ENCODE measurements around the gene FBXL19.

Gene FBXL19

GRCh38 chr16:30967795-30968194 lies 44.4 kb downstream of the FBXL19 start:
- DNase-seq: no peak

- no peak for DNase-seq
Observed at GRCh38 chr16:30969246-30969842, 46.0 kb downstream of the FBXL19 start.

- DNase-seq: no peak
Observed at GRCh38 chr16:30971298-30971697, 47.9 kb downstream of the FBXL19 start.

- no peak for DNase-seq
Observed at GRCh38 chr16:30972872-30973271, 49.5 kb downstream of the FBXL19 start.

GRCh38 chr16:30974348-30974747 lies 51.0 kb downstream of the FBXL19 start:
- no peak for DNase-seq

GRCh38 chr16:30976486-30976885 lies 53.1 kb downstream of the FBXL19 start:
- no peak for DNase-seq

GRCh38 chr16:30977502-30977901 lies 54.1 kb downstream of the FBXL19 start:
- peak; percentile 4 for DNase-seq

- DNase-seq: no peak
Observed at GRCh38 chr16:30979170-30980022, 56.0 kb downstream of the FBXL19 start.

- DNase-seq: no peak
Observed at GRCh38 chr16:30980023-30980371, 56.6 kb downstream of the FBXL19 start.

GRCh38 chr16:30980434-30980833 lies 57.1 kb downstream of the FBXL19 start:
- no peak for DNase-seq

- no peak for DNase-seq
Observed at GRCh38 chr16:30980959-30981358, 57.6 kb downstream of the FBXL19 start.

- no peak for DNase-seq
Observed at GRCh38 chr16:30982548-30983288, 59.3 kb downstream of the FBXL19 start.

- no peak for DNase-seq
Observed at GRCh38 chr16:30983289-30983889, 60.0 kb downstream of the FBXL19 start.

- no peak for DNase-seq
Observed at GRCh38 chr16:30983898-30984610, 60.7 kb downstream of the FBXL19 start.

GRCh38 chr16:30984669-30985400 lies 61.5 kb downstream of the FBXL19 start, which contains the start of gene HSD3B7:
TSS of gene HSD3B7 (plus strand) at chr16:30985207. CDS start at chr16:30985659, 452 bp downstream.
- DNase-seq: peak; percentile 36

- DNase-seq: peak; percentile 4
Observed at GRCh38 chr16:30985401-30986128, 62.2 kb downstream of the FBXL19 start.

- no peak for DNase-seq
Observed at GRCh38 chr16:30986129-30986991, 63.0 kb downstream of the FBXL19 start.

- DNase-seq: no peak
Observed at GRCh38 chr16:30987581-30988190, 64.3 kb downstream of the FBXL19 start.

- DNase-seq: no peak
Observed at GRCh38 chr16:30989469-30990047, 66.2 kb downstream of the FBXL19 start.

All from NCI-H1694 treated with DMSO at 0.1 percent for 48 hours (cell line).